Spleen (tissue), 11 donors: ENCODE results near the gene EGFR. TPM values are rescaled to one million over a fixed set of nuclear protein-coding genes. Genes with fewer than 3 reads are reported as not detected.

Source experiments
- DNase-seq: peaks from one replicate; pipeline ENCODE4 v3.0.0-alpha.2; 2020
- H3K27ac ChIP-seq, 8 donors: fragments of 200-600 bp; sonication (generic) in 7 of 8; 1 replicate in 4 of 8; 2 replicates in 4 of 8; pipeline versions ENCODE4 v1.5.0 to v1.8.0; 2016 to 2021; ENCODE audit warnings: inconsistent platforms in 4 of 8, mild to moderate bottlenecking in 4 of 8, moderate library complexity in 1 of 8
- H3K27me3 ChIP-seq, 7 donors: fragments of 200-600 bp; sonication (generic) in 6 of 7; replicated peaks in 1 of 7; 1 replicate in 4 of 7; 2 replicates in 3 of 7; pipeline versions ENCODE4 v1.5.0 to v1.8.0; 2016 to 2021; ENCODE audit warnings: inconsistent platforms in 3 of 7, mild to moderate bottlenecking in 1 of 7
- H3K36me3 ChIP-seq, 6 donors: fragments of 200-600 bp; sonication (generic) in 5 of 6; 1 replicate in 4 of 6; 2 replicates in 2 of 6; pipeline versions ENCODE4 v1.5.0 to v1.8.0; 2016 to 2021; ENCODE audit warnings: inconsistent platforms in 2 of 6
- H3K4me1 ChIP-seq, 6 donors: fragments of 200-600 bp; sonication (generic) in 5 of 6; 1 replicate in 3 of 6; 2 replicates in 3 of 6; pipeline versions ENCODE4 v1.5.0 to v1.8.0; 2016 to 2021; ENCODE audit warnings: inconsistent platforms in 3 of 6
- H3K4me3 ChIP-seq, 8 donors: fragments of 200-600 bp; sonication (generic) in 7 of 8; 1 replicate in 4 of 8; 2 replicates in 4 of 8; pipeline versions ENCODE4 v1.5.0 to v1.8.0; 2016 to 2021; ENCODE audit warnings: inconsistent platforms in 4 of 8, mild to moderate bottlenecking in 4 of 8, moderate library complexity in 2 of 8
- H3K9me3 ChIP-seq, 8 donors: fragments of 200-600 bp; sonication (generic) in 7 of 8; 1 replicate in 4 of 8; 2 replicates in 4 of 8; pipeline versions ENCODE4 v1.5.0 to v1.8.0; 2016 to 2021; ENCODE audit warnings: inconsistent platforms in 4 of 8
- CTCF ChIP-seq, 11 experiments: fragments of 200-600 bp in 7 of 11; fragments of 450-650 bp in 4 of 11; sonication (generic) in 4 of 11; IDR thresholded peaks in 8 of 11; conservative IDR thresholded peaks in 3 of 11; 1 replicate in 7 of 11; 2 replicates in 4 of 11; pipeline versions ENCODE4 v1.4.0 to v1.8.0; 2016 to 2021; ENCODE audit warnings: antibody characterized with exemption in 11 of 11, inconsistent platforms in 4 of 11, mild to moderate bottlenecking in 1 of 11
- POLR2A ChIP-seq, 3 donors: fragments of 450-650 bp; IDR thresholded peaks; one replicate each; pipeline ENCODE4 v1.5.1; 2017; ENCODE audit warnings: antibody characterized with exemption in 3 of 3, mild to moderate bottlenecking in 1 of 3
- POLR2AphosphoS5 ChIP-seq, 3 donors: sonication (generic); formaldehyde crosslinking; IDR thresholded peaks; one replicate each; pipeline ENCODE4 v1.5.1; 2017; ENCODE audit warnings: antibody characterized with exemption in 3 of 3
- WGBS, 5 donors: extraction: QIAGEN DNeasy Blood & Tissue Kit in 3 of 5; methylation state at CpG; one replicate each; pipeline versions ENCODE4 v1.1.5 to v1.1.7; 2013 to 2018; 5-methylcytosine and 5-hydroxymethylcytosine counted together
- intact Hi-C: fragments of 100-400 bp; cut with DNase I; formaldehyde crosslinking; loops from one replicate; pipeline ENCODE4 v1.15.0; 2023; ENCODE audit warnings: low total_unique reads
- polyA plus RNA-seq, 3 donors: library from polyadenylated mRNA; stranded (reverse); fragments of 200-250 nt; gene quantifications; one replicate each; pipeline ENCODE4 v1.2.1, GENCODE V29; 2013
- total RNA-seq, 7 donors: library from RNA; depleted of rRNA in 3 of 7; stranded (reverse); fragments of >200 nt in 3 of 7; fragmentation: NEBNext Ultra II Directional in 4 of 7; extraction: Animal tissue kit (Norgen Biotek cat#: 25700) in 4 of 7; gene quantifications; one replicate each; pipeline versions ENCODE4 v1.1.0 to v1.2.1, GENCODE V29; 2016 to 2021
- donor health status: healthy with polysubstance abuse.
- donor health status: DM: no; HTN: no; CAD: no; lungs with moderate emphysema.
- donor health status: DM: no; HTN: no; CAD: no.
- donor health status: Bipolar disorder and iron deficiency.
- donor health status: healthy.
- donor health status: DM: no; HTN: no; CAD: no.
- donor health status: DM: yes; HTN: yes; CAD: no.

EGFR gene
- total and polyA plus RNA-seq, 10 donors, result 1.1 to 35.2 (median 24.5) TPM

GRCh38 chr7:55148571-55148970 is 129.8 kb downstream of the EGFR start:
- Histone ChIP-seq H3K27me3 (peaks cover 0 to 6% (median 0%) of the 10 kb centered on the region in 7 donors), H3K36me3 (peaks cover 0 to 59% (median 0%) of the 10 kb centered on the region in 6 donors), H3K4me1 (no peaks in the 10 kb centered on the region), H3K9me3 (no peaks in the 10 kb centered on the region), H3K4me3 (no peak overlapping the region), H3K27ac (no peak overlapping the region)
- 52 to 72% (median 64%) methylated on average over 3 of the region's 3 CpGs for WGBS, 5 donors
- TF ChIP-seq POLR2AphosphoS5 (IDR thresholded peaks at IDR 0.05), result no peak
- no peak for TF ChIP-seq CTCF (IDR thresholded peaks at IDR 0.05 in 8 of 11, conservative IDR thresholded peaks at IDR 0.05 in 3 of 11)
- no peak for TF ChIP-seq POLR2A (IDR thresholded peaks at IDR 0.05)
- no peak for DNase-seq
- intact Hi-C loops, result no loop called here

- peaks cover 0 to 6% (median 0%) of the 10 kb centered on the region in 7 donors for H3K27me3 ChIP-seq
- intact Hi-C loops, result no loop called here
- DNase-seq, result no peak
- no peak overlapping the region for H3K27ac ChIP-seq
- H3K36me3 ChIP-seq, result peaks cover 0 to 62% (median 0%) of the 10 kb centered on the region in 6 donors
- H3K4me1 ChIP-seq, result no peaks in the 10 kb centered on the region
- H3K9me3 ChIP-seq, result no peaks in the 10 kb centered on the region
- H3K4me3 ChIP-seq, result no peak overlapping the region
- WGBS, 5 donors, result 81 to 97% (median 89%) methylated on average over 1 of the region's 1 CpG
- TF ChIP-seq CTCF (IDR thresholded peaks at IDR 0.05 in 8 of 11, conservative IDR thresholded peaks at IDR 0.05 in 3 of 11), result no peak
- TF ChIP-seq POLR2A (IDR thresholded peaks at IDR 0.05), result no peak
- no peak for TF ChIP-seq POLR2AphosphoS5 (IDR thresholded peaks at IDR 0.05)
Measured at GRCh38 chr7:55149001-55149400, 130.2 kb downstream of the EGFR start.

GRCh38 chr7:55150166-55150565 is 131.3 kb downstream of the EGFR start:
- Histone ChIP-seq H3K4me3 (no peak overlapping the region), H3K27ac (no peak overlapping the region), H3K27me3 (no peaks in the 10 kb centered on the region), H3K9me3 (no peaks in the 10 kb centered on the region), H3K4me1 (no peaks in the 10 kb centered on the region), H3K36me3 (peaks cover 0 to 59% (median 0%) of the 10 kb centered on the region in 6 donors)
- intact Hi-C loops, result no loop called here
- TF ChIP-seq POLR2AphosphoS5 (IDR thresholded peaks at IDR 0.05), result no peak
- TF ChIP-seq POLR2A (IDR thresholded peaks at IDR 0.05), result no peak
- TF ChIP-seq CTCF (IDR thresholded peaks at IDR 0.05 in 8 of 11, conservative IDR thresholded peaks at IDR 0.05 in 3 of 11), result no peak
- 92 to 96% (median 94%) methylated on average over 13 of the region's 13 CpGs for WGBS, 5 donors
- DNase-seq, result peak; percentile 48

GRCh38 chr7:55150709-55151451 is 132.1 kb downstream of the EGFR start:
- Histone ChIP-seq H3K36me3 (peaks cover 0 to 59% (median under 1%) of the 10 kb centered on the region in 6 donors), H3K27me3 (no peaks in the 10 kb centered on the region), H3K4me1 (no peaks in the 10 kb centered on the region), H3K4me3 (no peak overlapping the region), H3K9me3 (no peaks in the 10 kb centered on the region), H3K27ac (no peak overlapping the region)
- DNase-seq, result peak; percentile 36
- TF ChIP-seq POLR2AphosphoS5 (IDR thresholded peaks at IDR 0.05) (no peak), POLR2A (IDR thresholded peaks at IDR 0.05) (no peak), CTCF (IDR thresholded peaks at IDR 0.05 in 8 of 11, conservative IDR thresholded peaks at IDR 0.05 in 3 of 11) (no peak)
- intact Hi-C loops, result no loop called here
- 79 to 92% (median 84%) methylated on average over 8 of the region's 8 CpGs for WGBS, 5 donors
